NOMO-1 treated with dmso at 0.1 percent for 144 hours (cell line): Measurements from ENCODE around the gene EPHB2.

Experiments
- DNase-seq: peaks from one replicate; lab custom pipeline; 2025; ENCODE audit not compliant: unreplicated experiment; lab: John Stamatoyannopoulos, UW

EPHB2 gene

GRCh38 chr1:22908880-22909426 is 198.3 kb downstream of the EPHB2 start:
- no peak for DNase-seq

- DNase-seq: no peak
Observed at GRCh38 chr1:22910286-22910685, 199.6 kb downstream of the EPHB2 start.

- no peak for DNase-seq
Observed at GRCh38 chr1:22910986-22911651, 200.5 kb downstream of the EPHB2 start.

- no peak for DNase-seq
Observed at GRCh38 chr1:22912311-22912710, 201.7 kb downstream of the EPHB2 start.

- DNase-seq: no peak
Observed at GRCh38 chr1:22913421-22914141, 202.9 kb downstream of the EPHB2 start.

GRCh38 chr1:22914156-22914555 is 203.5 kb downstream of the EPHB2 start:
- DNase-seq: no peak

GRCh38 chr1:22914633-22915217 is 204.1 kb downstream of the EPHB2 start:
- DNase-seq: no peak

- DNase-seq: no peak
Observed at GRCh38 chr1:22915231-22915630, 204.6 kb downstream of the EPHB2 start.

GRCh38 chr1:22915816-22916470 is 205.3 kb downstream of the EPHB2 start:
- no peak for DNase-seq

GRCh38 chr1:22916471-22916820 is 205.8 kb downstream of the EPHB2 start:
- DNase-seq: no peak

GRCh38 chr1:22917989-22918388 is 207.3 kb downstream of the EPHB2 start:
- DNase-seq: no peak

GRCh38 chr1:22918644-22919043 is 208.0 kb downstream of the EPHB2 start:
- no peak for DNase-seq

- DNase-seq: no peak
Observed at GRCh38 chr1:22919341-22920025, 208.8 kb downstream of the EPHB2 start.

GRCh38 chr1:22920026-22920733 is 209.5 kb downstream of the EPHB2 start:
- DNase-seq: no peak

GRCh38 chr1:22920734-22921451 is 210.3 kb downstream of the EPHB2 start:
- no peak for DNase-seq

- DNase-seq: no peak
Observed at GRCh38 chr1:22921452-22922126, 210.9 kb downstream of the EPHB2 start.

- no peak for DNase-seq
Observed at GRCh38 chr1:22922640-22923039, 212.0 kb downstream of the EPHB2 start.

GRCh38 chr1:22925111-22925510 is 214.5 kb downstream of the EPHB2 start:
- DNase-seq: no peak

- no peak for DNase-seq
Observed at GRCh38 chr1:22930240-22930912, 219.7 kb downstream of the EPHB2 start.
